NCI-H2107 treated with DMSO at 0.1 percent for 48 hours (cell line): ENCODE measurements around the gene MACROD2.

Experiments
- DNase-seq: peaks from one replicate; lab custom pipeline; 2025; ENCODE audit not compliant: unreplicated experiment; lab: John Stamatoyannopoulos, UW

Gene MACROD2

GRCh38 chr20:15296422-15296821 lies 1301.1 kb downstream of the MACROD2 start:
- no peak for DNase-seq

- DNase-seq = no peak
Observed at GRCh38 chr20:15297059-15297875, 1302.0 kb downstream of the MACROD2 start.

- no peak for DNase-seq
Observed at GRCh38 chr20:15302075-15302474, 1306.8 kb downstream of the MACROD2 start.

GRCh38 chr20:15310361-15310760 lies 1315.0 kb downstream of the MACROD2 start:
- no peak for DNase-seq

GRCh38 chr20:15316556-15316955 lies 1321.2 kb downstream of the MACROD2 start:
- DNase-seq = no peak

- no peak for DNase-seq
Observed at GRCh38 chr20:15317546-15318232, 1322.4 kb downstream of the MACROD2 start.

- DNase-seq = no peak
Observed at GRCh38 chr20:15318682-15319081, 1323.4 kb downstream of the MACROD2 start.

- no peak for DNase-seq
Observed at GRCh38 chr20:15319439-15319838, 1324.1 kb downstream of the MACROD2 start.

- DNase-seq = no peak
Observed at GRCh38 chr20:15320941-15321340, 1325.6 kb downstream of the MACROD2 start.

- DNase-seq = no peak
Observed at GRCh38 chr20:15327123-15327522, 1331.8 kb downstream of the MACROD2 start.

GRCh38 chr20:15328084-15328483 lies 1332.8 kb downstream of the MACROD2 start:
- DNase-seq = no peak

- DNase-seq = no peak
Observed at GRCh38 chr20:15332711-15333160, 1337.4 kb downstream of the MACROD2 start.

GRCh38 chr20:15333170-15333569 lies 1337.9 kb downstream of the MACROD2 start:
- DNase-seq = no peak

GRCh38 chr20:15336011-15336410 lies 1340.7 kb downstream of the MACROD2 start:
- DNase-seq = no peak

- no peak for DNase-seq
Observed at GRCh38 chr20:15336536-15336935, 1341.2 kb downstream of the MACROD2 start.

GRCh38 chr20:15339264-15339663 lies 1343.9 kb downstream of the MACROD2 start:
- DNase-seq = no peak

GRCh38 chr20:15342991-15343523 lies 1347.7 kb downstream of the MACROD2 start:
- no peak for DNase-seq

GRCh38 chr20:15345287-15345686 lies 1350.0 kb downstream of the MACROD2 start:
- DNase-seq = no peak

GRCh38 chr20:15346657-15347280 lies 1351.5 kb downstream of the MACROD2 start:
- no peak for DNase-seq

- no peak for DNase-seq
Observed at GRCh38 chr20:15359056-15359455, 1363.7 kb downstream of the MACROD2 start.

- no peak for DNase-seq
Observed at GRCh38 chr20:15362849-15363248, 1367.5 kb downstream of the MACROD2 start.

- DNase-seq = no peak
Observed at GRCh38 chr20:15364781-15365180, 1369.5 kb downstream of the MACROD2 start.
